ENCODE results near the gene HECTD4. TPM values are rescaled to one million over a fixed set of nuclear protein-coding genes. Genes with fewer than 3 reads are reported as not detected.

Gene HECTD4
- total and polyA plus RNA-seq, 2 donors (not counting 1 experiment from before 2014, with no cell fraction given): 46.4 to 92.2 TPM

- H3K27me3 ChIP-seq (replicated peaks in 1 of 4; ENCODE audit: control extremely low read depth in 1 of 4, control insufficient read depth in 3 of 4, insufficient read depth in 4 of 4, low read length in 3 of 4): no peaks in the 10 kb centered on the region
- H4K20me1 ChIP-seq (ENCODE audit: control insufficient read depth, insufficient read depth, low read length, poor library complexity, severe bottlenecking): peaks cover 36% of the 10 kb centered on the region
- no peak overlapping the region for H3K9ac ChIP-seq (ENCODE audit: low read length)
- H3K9me3 Mint-ChIP-seq (ENCODE audit: insufficient read depth): no peaks in the 10 kb centered on the region
- no peaks in the 10 kb centered on the region for H3K27me3 Mint-ChIP-seq
- no peak overlapping the region for H2AFZ ChIP-seq (ENCODE audit: insufficient read depth, low read depth, low read length, poor library complexity, severe bottlenecking)
- DNase-seq (no peak), ATAC-seq (ENCODE audit: low read depth) (no peak)
- no peak overlapping the region for H3K27ac ChIP-seq (ENCODE audit: low read length in 2 of 2)
- CTCF ChIA-PET: interaction anchor here (1.0 kb wide), 1 partner anchor 753 kb away, joined by 3 read pairs; no protein-coding TSS in a partner anchor
- H3K27ac Mint-ChIP-seq: peak overlapping the region; percentile 28
- no peak overlapping the region for H3K4me3 ChIP-seq (ENCODE audit: control extremely low read depth in 1 of 5, extremely low read depth in 1 of 5, insufficient read depth in 1 of 5, low read depth in 2 of 5, low read length in 4 of 5)
- intact Hi-C loops (cut with micrococcal nuclease): no loop called here
- H3K9me3 ChIP-seq (ENCODE audit: control extremely low read depth in 1 of 3, control insufficient read depth in 2 of 3, insufficient read depth in 1 of 3, low read length in 2 of 3): no peaks in the 10 kb centered on the region
- no peak overlapping the region for H3K4me2 ChIP-seq (replicated peaks; ENCODE audit: low read depth, low read length, poor library complexity, severe bottlenecking)
- H3K4me1 ChIP-seq (ENCODE audit: control insufficient read depth in 2 of 2, insufficient read depth in 2 of 2, low read length in 2 of 2): peaks cover 13 to 18% of the 10 kb centered on the region in 2 donors
- H3K36me3 ChIP-seq (replicated peaks in 1 of 2; ENCODE audit: control extremely low read depth in 1 of 2, control insufficient read depth in 1 of 2, extremely low read depth in 1 of 2, insufficient read depth in 2 of 2, low read length in 1 of 2): peaks cover 0 to 8% of the 10 kb centered on the region in 2 experiments
- H3K79me2 ChIP-seq (ENCODE audit: control insufficient read depth, insufficient read depth, low read length): peaks cover 79% of the 10 kb centered on the region
- H3K4me3 Mint-ChIP-seq: peak overlapping the region; percentile 57
- no CpG with 5 or more reads among the region's 3 CpGs for WGBS (ENCODE audit: insufficient coverage)
- POLR2A ChIA-PET: interaction anchor here (1.2 kb wide), 1 partner anchor 579 kb away, joined by 3 read pairs; the partner anchor contains the start of gene MAPKAPK5
- H3K4me1 Mint-ChIP-seq: peaks cover 37% of the 10 kb centered on the region
- TF ChIP-seq EZH2 (IDR thresholded peaks at IDR 0.05; ENCODE audit: borderline replicate concordance, insufficient read depth, low read depth, low read length, poor library complexity, severe bottlenecking): no peak
- TF ChIP-seq, protein P1, sequence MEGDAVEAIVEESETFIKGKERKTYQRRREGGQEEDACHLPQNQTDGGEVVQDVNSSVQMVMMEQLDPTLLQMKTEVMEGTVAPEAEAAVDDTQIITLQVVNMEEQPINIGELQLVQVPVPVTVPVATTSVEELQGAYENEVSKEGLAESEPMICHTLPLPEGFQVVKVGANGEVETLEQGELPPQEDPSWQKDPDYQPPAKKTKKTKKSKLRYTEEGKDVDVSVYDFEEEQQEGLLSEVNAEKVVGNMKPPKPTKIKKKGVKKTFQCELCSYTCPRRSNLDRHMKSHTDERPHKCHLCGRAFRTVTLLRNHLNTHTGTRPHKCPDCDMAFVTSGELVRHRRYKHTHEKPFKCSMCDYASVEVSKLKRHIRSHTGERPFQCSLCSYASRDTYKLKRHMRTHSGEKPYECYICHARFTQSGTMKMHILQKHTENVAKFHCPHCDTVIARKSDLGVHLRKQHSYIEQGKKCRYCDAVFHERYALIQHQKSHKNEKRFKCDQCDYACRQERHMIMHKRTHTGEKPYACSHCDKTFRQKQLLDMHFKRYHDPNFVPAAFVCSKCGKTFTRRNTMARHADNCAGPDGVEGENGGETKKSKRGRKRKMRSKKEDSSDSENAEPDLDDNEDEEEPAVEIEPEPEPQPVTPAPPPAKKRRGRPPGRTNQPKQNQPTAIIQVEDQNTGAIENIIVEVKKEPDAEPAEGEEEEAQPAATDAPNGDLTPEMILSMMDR (IDR thresholded peaks at IDR 0.05): no peak
Measured at GRCh38 chr12:112420740-112421139, 38.5 kb upstream of the HECTD4 start.

Measured in B cell (primary cell).